CD4-positive, alpha-beta T cell treated with Interleukin-6 at 100 ng/mL for 8 hours (primary cell): ENCODE results near the gene OR7D4.
"Not testable (repeated sequence)": the region's sequence is repeated elsewhere in the genome, so short reads cannot be mapped to it uniquely, and the experiment has no call there.

Experiments used
- DNase-seq: peaks from one replicate; pipeline ENCODE4 v3.0.0-alpha.2; 2020; ENCODE audit warnings: mixed read lengths, low spot score

The OR7D4 gene

GRCh38 chr19:9219489-9219888 lies at the start of gene OR7D4:
OR7D4 (minus strand) TSS chr19:9219589; CDS start chr19:9214837, 4,752 bp downstream.
- no peak for DNase-seq

DNA sequence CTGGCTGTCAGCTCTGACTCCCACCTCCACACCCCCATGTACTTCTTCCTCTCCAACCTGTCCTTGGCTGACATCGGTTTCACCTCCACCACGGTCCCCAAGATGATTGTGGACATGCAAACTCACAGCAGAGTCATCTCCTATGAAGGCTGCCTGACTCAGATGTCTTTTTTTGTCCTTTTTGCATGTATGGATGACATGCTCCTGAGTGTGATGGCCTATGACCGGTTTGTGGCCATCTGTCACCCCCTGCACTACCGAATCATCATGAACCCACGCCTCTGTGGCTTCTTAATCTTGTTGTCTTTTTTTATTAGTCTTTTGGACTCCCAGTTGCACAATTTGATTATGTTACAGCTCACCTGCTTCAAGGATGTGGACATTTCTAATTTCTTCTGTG lies 31.8 kb upstream of the OR7D4 start:
- DNase-seq = no peak

- no peak for DNase-seq
Measured at GRCh38 chr19:9250630-9251029, 31.2 kb upstream of the OR7D4 start, which contains the start of gene OR7E24. OR7E24 (plus strand) TSS chr19:9250930; CDS start chr19:9251044, 114 bp downstream.

DNA sequence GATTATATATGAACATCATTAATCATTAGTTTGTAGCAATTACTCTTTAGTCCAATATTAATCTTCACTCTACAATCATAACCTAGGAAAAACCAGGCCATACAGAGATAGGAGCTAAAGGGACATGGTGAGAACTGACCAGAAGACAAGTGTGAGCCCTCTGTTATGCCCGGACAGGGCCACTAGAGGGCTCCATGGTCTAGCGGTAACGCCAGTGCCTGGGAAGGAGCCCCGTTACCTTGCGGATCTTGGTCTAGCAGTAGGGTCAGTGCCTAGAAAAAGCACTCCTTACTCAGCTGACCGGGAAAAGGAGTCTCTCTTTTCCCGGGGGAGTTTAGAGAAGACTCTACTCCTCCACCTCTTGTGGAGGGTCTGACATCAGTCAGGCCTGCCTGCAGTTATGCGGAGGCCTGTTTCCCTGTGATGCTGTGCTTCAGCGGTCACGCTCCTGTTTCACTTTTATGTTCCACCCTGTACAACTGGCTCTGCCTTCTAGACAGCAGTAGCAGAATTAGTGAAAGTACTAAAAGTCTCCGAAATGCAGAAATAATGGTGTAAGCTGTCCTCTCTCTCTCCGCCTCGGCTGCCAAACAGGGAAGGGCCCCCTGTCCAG lies 13.8 kb downstream of the OR7D4 start:
- peak; percentile 59 for DNase-seq

- DNase-seq = not testable (repeated sequence)
Measured at GRCh38 chr19:9198044-9198443, 21.3 kb downstream of the OR7D4 start.

GRCh38 chr19:9189535-9189934 lies 29.9 kb downstream of the OR7D4 start:
- DNase-seq = no peak

GRCh38 chr19:9187191-9187590 lies 32.2 kb downstream of the OR7D4 start:
- no peak for DNase-seq

DNA sequence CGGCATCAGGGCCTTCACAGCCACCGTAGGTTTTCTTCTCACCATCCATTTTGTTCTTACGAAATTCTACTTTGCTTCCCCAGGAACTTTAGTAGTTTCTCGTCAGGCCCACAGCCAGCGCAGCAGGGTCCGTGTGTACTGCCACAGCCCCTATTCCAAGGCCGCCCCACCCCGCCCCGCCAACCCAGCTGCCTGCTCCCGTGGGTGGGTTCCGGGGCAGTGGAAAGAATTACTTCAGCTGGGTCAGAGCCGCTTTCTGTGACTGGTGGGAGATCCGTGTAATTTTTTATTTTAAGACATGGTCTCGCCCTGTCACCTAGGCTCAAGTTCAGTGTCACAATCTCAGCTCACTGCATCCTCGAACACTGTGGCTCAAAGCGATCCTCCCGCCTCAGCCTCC lies 36.4 kb downstream of the OR7D4 start:
- no peak for DNase-seq

DNA sequence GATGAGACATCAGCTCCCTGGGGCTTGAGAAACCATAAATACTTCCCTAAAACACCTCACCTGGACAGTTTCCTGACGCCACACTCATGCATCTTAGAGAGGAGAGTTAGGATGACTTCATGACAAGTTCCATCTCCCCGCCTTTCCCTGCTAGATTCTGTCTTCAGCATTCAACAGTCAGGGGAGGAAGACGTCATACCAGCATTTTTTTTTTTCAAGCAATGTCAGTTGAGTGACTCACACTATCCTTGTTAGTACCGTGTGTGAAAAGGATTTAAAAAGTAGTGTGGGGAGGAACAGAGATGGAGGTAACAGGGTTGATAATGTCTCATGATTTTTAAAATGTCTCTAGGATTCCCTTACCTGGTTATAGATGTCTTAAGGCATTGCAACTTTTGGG lies 40.5 kb downstream of the OR7D4 start, which contains the start of gene OR7D2:
Gene OR7D2 (plus strand): TSS at position 79 of the 400 bp plus-strand sequence. CDS start 6,803 bp downstream, outside the sequence.
- no peak for DNase-seq

- no peak for DNase-seq
Measured at GRCh38 chr19:9175326-9175725, 44.1 kb downstream of the OR7D4 start.

DNA sequence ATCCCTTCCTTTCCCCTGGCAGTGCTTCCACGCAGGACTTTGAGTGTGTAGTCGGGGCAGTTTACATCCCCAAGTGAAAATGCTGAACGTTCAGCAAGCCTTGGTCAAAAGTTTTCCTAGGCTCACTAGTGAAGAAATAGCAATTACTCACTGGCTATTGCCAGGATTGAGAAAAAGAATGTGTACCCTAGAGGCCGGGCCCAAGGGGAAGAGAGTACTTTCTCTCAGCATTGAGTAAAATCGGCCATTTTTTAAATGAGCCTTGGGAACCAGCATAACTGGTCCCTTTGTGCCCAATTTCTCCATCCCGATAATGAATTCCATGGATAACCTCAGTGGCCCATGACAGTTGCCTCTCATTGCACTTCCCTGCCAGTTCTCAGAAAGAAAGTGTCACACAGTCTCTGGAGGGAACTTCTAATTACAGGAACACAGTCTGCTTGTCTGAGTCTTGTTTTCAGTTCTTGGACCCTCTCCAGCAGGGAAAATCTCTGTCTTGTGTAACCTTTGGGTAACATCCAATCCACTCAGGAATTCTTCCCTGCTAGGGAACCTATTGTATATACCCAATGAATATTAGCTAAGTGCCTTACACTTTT lies 47.9 kb downstream of the OR7D4 start:
- DNase-seq = no peak

- no peak for DNase-seq
Measured at GRCh38 chr19:9166846-9167245, 52.5 kb downstream of the OR7D4 start.

GRCh38 chr19:9165261-9165660 lies 54.1 kb downstream of the OR7D4 start:
- DNase-seq = no peak

GRCh38 chr19:9161427-9161826 lies 58.0 kb downstream of the OR7D4 start:
- DNase-seq = no peak
